Body of pancreas (tissue), 4 donors: ENCODE results near the gene POLA1. TPM values are rescaled to one million over a fixed set of nuclear protein-coding genes. Genes with fewer than 3 reads are reported as not detected.

Experiments used
- ATAC-seq: fragments of 150-250 bp; one replicate; pipeline ENCODE4 v1.9.1; 2016
- DNase-seq, 4 donors: peaks; one replicate each; pipeline ENCODE4 v3.0.0-alpha.2; 2019
- H3K27ac ChIP-seq, 4 donors: fragments of 200-600 bp; sonication (generic); 1 replicate in 3 of 4; 2 replicates in 1 of 4; pipeline versions ENCODE4 v1.5.1 to v1.6.1; 2016 to 2019; ENCODE audit warnings: mild to moderate bottlenecking in 1 of 4, mixed read lengths in 1 of 4, moderate library complexity in 1 of 4
- H3K27me3 ChIP-seq, 2 donors: fragments of 200-600 bp; sonication (generic); one replicate each; pipeline ENCODE4 v1.6.0; 2016; ENCODE audit warnings: mild to moderate bottlenecking in 1 of 2
- H3K36me3 ChIP-seq, 2 donors: fragments of 200-600 bp; sonication (generic); replicated peaks in 1 of 2; 2 replicates each; pipeline ENCODE4 v1.5.1; 2016; ENCODE audit warnings: low read depth in 2 of 2; ENCODE audit not compliant: insufficient read depth in 1 of 2
- H3K4me1 ChIP-seq: fragments of 200-600 bp; sonication (generic); one replicate; pipeline ENCODE4 v1.6.0; 2016
- H3K4me3 ChIP-seq, 2 donors: fragments of 200-600 bp; sonication (generic); 1 replicate in 1 of 2; 2 replicates in 1 of 2; pipeline ENCODE4 v1.5.1; 2016 to 2019
- H3K9me3 ChIP-seq, 3 donors: fragments of 200-600 bp; sonication (generic); 1 replicate in 2 of 3; 2 replicates in 1 of 3; pipeline ENCODE4 v1.5.1; 2016
- CTCF ChIP-seq, 7 experiments: fragments of 450-650 bp in 4 of 7; fragments of 200-600 bp in 3 of 7; sonication (generic) in 3 of 7; IDR thresholded peaks; one replicate each; pipeline ENCODE4 v1.5.1; 2016 to 2019; ENCODE audit warnings: antibody characterized with exemption in 7 of 7
- POLR2A ChIP-seq, 3 donors: fragments of 450-650 bp; IDR thresholded peaks; one replicate each; pipeline ENCODE4 v1.6.1; 2016; ENCODE audit warnings: antibody characterized with exemption in 3 of 3, mild to moderate bottlenecking in 2 of 3
- WGBS, 2 donors: methylation state at CpG; one replicate each; pipeline ENCODE4 v1.1.5; 2017; 5-methylcytosine and 5-hydroxymethylcytosine counted together
- intact Hi-C: fragments of 100-400 bp; cut with DNase I; formaldehyde crosslinking; loops from one replicate; pipeline ENCODE4 v1.15.1; 2023
- total RNA-seq, 2 donors: library from RNA; depleted of rRNA; stranded (reverse); fragments of >200 nt; gene quantifications; one replicate each; pipeline ENCODE4 v1.1.0, GENCODE V29; 2016

Gene POLA1
- total RNA-seq, 2 donors from 2014 or later = 5.7 to 9.9 TPM

DNA sequence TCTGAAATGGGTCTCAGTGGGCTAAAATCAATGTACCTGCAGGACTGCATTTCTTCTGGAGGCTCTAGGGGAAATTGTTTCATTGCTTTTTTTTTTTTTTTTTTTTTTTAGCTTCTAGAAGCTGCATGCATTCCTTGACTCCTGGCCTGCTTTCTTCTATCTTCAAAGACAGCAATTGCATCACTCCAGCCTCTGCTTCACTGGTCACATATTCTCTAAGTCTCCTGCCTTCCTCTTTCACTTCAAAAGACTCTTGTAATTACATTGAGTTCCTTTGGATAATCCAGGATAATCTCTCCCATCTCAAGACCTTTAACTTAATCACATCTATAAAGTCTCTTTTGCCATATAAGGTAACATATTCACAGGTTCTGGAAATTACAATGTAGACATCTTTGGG, 35.3 kb upstream of the POLA1 start:
- no peak overlapping the region for H3K4me3 ChIP-seq
- no peak for TF ChIP-seq CTCF (IDR thresholded peaks at IDR 0.05)
- no peak for TF ChIP-seq POLR2A (IDR thresholded peaks at IDR 0.05)
- H3K27ac ChIP-seq = no peak overlapping the region
- ATAC-seq (no peak), DNase-seq (no peak)
- no peaks in the 10 kb centered on the region for H3K36me3 ChIP-seq
- no peaks in the 10 kb centered on the region for H3K9me3 ChIP-seq
- intact Hi-C loops = no loop called here
- no peaks in the 10 kb centered on the region for H3K4me1 ChIP-seq
- no peaks in the 10 kb centered on the region for H3K27me3 ChIP-seq

- 60 to 67% methylated on average over 1 of the region's 1 CpG for WGBS, 2 donors
- Histone ChIP-seq H3K36me3 (no peaks in the 10 kb centered on the region), H3K27me3 (no peaks in the 10 kb centered on the region), H3K4me1 (no peaks in the 10 kb centered on the region), H3K9me3 (no peaks in the 10 kb centered on the region), H3K4me3 (no peak overlapping the region), H3K27ac (no peak overlapping the region)
- TF ChIP-seq CTCF (IDR thresholded peaks at IDR 0.05) = no peak
- no peak for TF ChIP-seq POLR2A (IDR thresholded peaks at IDR 0.05)
- ATAC-seq = no peak
- no peak for DNase-seq
- intact Hi-C loops = no loop called here
These were observed 34.6 kb upstream of the POLA1 start for GRCh38 chrX:24659106-24659505.

GRCh38 chrX:24659646-24660045, 34.1 kb upstream of the POLA1 start:
- Histone ChIP-seq H3K4me1 (no peaks in the 10 kb centered on the region), H3K27ac (no peak overlapping the region), H3K4me3 (no peak overlapping the region), H3K36me3 (no peaks in the 10 kb centered on the region), H3K9me3 (no peaks in the 10 kb centered on the region), H3K27me3 (no peaks in the 10 kb centered on the region)
- 79 to 87% methylated on average over 3 of the region's 3 CpGs for WGBS, 2 donors
- ATAC-seq = no peak
- TF ChIP-seq CTCF (IDR thresholded peaks at IDR 0.05) = no peak
- no peak for TF ChIP-seq POLR2A (IDR thresholded peaks at IDR 0.05)
- intact Hi-C loops = no loop called here
- DNase-seq = no peak

- H3K27me3 ChIP-seq = no peaks in the 10 kb centered on the region
- DNase-seq (no peak), ATAC-seq (no peak)
- no peaks in the 10 kb centered on the region for H3K36me3 ChIP-seq
- TF ChIP-seq POLR2A (IDR thresholded peaks at IDR 0.05) (no peak), CTCF (IDR thresholded peaks at IDR 0.05) (no peak)
- no peaks in the 10 kb centered on the region for H3K9me3 ChIP-seq
- no peaks in the 10 kb centered on the region for H3K4me1 ChIP-seq
- intact Hi-C loops = no loop called here
- H3K27ac ChIP-seq = no peak overlapping the region
- H3K4me3 ChIP-seq = no peak overlapping the region
These were observed 32.4 kb upstream of the POLA1 start for GRCh38 chrX:24661292-24661691.

- WGBS, 2 donors = 38 to 40% methylated on average over 1 to 3 of the region's 4 CpGs
- no peaks in the 10 kb centered on the region for H3K27me3 ChIP-seq
- no peak overlapping the region for H3K4me3 ChIP-seq
- intact Hi-C loops = no loop called here
- no peak for TF ChIP-seq POLR2A (IDR thresholded peaks at IDR 0.05)
- TF ChIP-seq CTCF (IDR thresholded peaks at IDR 0.05) = no peak
- H3K9me3 ChIP-seq = no peaks in the 10 kb centered on the region
- ATAC-seq (no peak), DNase-seq (no peak)
- H3K4me1 ChIP-seq = no peaks in the 10 kb centered on the region
- H3K27ac ChIP-seq = no peak overlapping the region
- H3K36me3 ChIP-seq = no peaks in the 10 kb centered on the region
These were observed 31.4 kb upstream of the POLA1 start for GRCh38 chrX:24662352-24662751.
